HFFc6 (cell line): ENCODE results near the gene CRYGB. TPM values are rescaled to one million over a fixed set of nuclear protein-coding genes. Genes with fewer than 3 reads are reported as not detected.

ENCODE experiments used
- DNase-seq: peaks from one replicate; pipeline ENCODE4 v3.0.0-alpha.2; 2018
- H3K27ac Mint-ChIP-seq: 2 replicates; pipeline ENCODE4 v1.8.0; 2020; ENCODE audit warnings: mild to moderate bottlenecking, mixed read lengths
- H3K27me3 Mint-ChIP-seq: 2 replicates; pipeline ENCODE4 v1.8.0; 2021; ENCODE audit warnings: mild to moderate bottlenecking, moderate library complexity, mixed read lengths; ENCODE audit not compliant: insufficient read depth
- H3K36me3 Mint-ChIP-seq: 2 replicates; pipeline ENCODE4 v1.8.0; 2021; ENCODE audit warnings: low read depth, mixed read lengths
- H3K4me1 Mint-ChIP-seq: 2 replicates; pipeline ENCODE4 v1.8.0; 2020; ENCODE audit warnings: low read depth, mixed read lengths
- H3K4me3 Mint-ChIP-seq: 2 replicates; pipeline ENCODE4 v1.8.0; 2020; ENCODE audit warnings: mild to moderate bottlenecking, moderate library complexity, mixed read lengths
- H3K9me3 Mint-ChIP-seq: 2 replicates; pipeline ENCODE4 v1.8.0; 2020; ENCODE audit warnings: mild to moderate bottlenecking, mixed read lengths
- total RNA-seq, 6 experiments: library from RNA; stranded (reverse); fragmentation: NEBNext Ultra II Directional; extraction: Animal tissue kit (Norgen Biotek cat#: 25700); gene quantifications; 2 replicates in 1 of 6; 3 replicates in 5 of 6; pipeline ENCODE4 v1.2.3, GENCODE V29; 2021
- TF ChIP-seq, protein P1 (sequence below): fragments of 200-600 bp; sonication (generic); IDR thresholded peaks from 2 replicates; pipeline ENCODE4 v1.5.0; 2021; ENCODE audit warnings: antibody characterized with exemption, mild to moderate bottlenecking

Gene CRYGB
- total RNA-seq, 6 experiments from 2014 or later, result not detected

DNA sequence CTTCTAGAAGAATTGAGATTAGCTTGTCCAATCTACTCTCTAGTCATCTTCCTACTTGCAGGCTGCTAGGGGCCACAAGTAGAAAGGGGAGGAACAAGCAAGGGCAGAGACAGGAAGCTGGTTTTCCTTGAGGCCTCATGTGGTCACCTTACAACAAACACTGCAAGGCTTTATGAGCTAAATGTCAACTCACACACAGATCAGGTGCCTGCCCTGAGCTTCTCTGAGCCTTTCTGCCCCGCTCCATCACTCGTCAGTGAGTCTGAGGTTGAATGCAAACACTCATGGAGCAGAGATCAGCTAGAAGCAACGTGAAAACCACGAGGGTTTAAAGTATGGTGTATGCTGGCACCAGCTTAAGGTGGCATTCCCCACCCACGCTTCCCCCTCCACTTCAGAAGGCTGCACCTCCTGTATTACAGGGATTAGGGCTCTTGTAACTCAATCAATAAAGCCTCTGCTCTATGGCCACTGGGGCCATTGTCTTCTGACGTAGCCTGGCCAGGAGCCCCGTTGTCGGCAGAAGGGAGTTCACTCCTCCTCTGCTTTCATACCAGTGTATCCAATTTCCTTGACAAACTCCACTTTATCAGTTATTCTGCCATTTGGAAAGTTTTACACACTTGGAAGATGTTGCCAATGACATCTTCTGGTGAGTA is 10.9 kb downstream of the CRYGB start:
- TF ChIP-seq, protein P1, sequence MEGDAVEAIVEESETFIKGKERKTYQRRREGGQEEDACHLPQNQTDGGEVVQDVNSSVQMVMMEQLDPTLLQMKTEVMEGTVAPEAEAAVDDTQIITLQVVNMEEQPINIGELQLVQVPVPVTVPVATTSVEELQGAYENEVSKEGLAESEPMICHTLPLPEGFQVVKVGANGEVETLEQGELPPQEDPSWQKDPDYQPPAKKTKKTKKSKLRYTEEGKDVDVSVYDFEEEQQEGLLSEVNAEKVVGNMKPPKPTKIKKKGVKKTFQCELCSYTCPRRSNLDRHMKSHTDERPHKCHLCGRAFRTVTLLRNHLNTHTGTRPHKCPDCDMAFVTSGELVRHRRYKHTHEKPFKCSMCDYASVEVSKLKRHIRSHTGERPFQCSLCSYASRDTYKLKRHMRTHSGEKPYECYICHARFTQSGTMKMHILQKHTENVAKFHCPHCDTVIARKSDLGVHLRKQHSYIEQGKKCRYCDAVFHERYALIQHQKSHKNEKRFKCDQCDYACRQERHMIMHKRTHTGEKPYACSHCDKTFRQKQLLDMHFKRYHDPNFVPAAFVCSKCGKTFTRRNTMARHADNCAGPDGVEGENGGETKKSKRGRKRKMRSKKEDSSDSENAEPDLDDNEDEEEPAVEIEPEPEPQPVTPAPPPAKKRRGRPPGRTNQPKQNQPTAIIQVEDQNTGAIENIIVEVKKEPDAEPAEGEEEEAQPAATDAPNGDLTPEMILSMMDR, result no peak
- Mint-ChIP-seq H3K27ac (no peak overlapping the region), H3K9me3 (peaks cover 5% of the 10 kb centered on the region), H3K4me1 (peaks cover 4% of the 10 kb centered on the region), H3K4me3 (no peak overlapping the region), H3K36me3 (peaks cover 9% of the 10 kb centered on the region), H3K27me3 (peaks cover 8% of the 10 kb centered on the region)
- no peak for DNase-seq

GRCh38 chr2:208130712-208131110 is 15.2 kb downstream of the CRYGB start:
- H3K27ac Mint-ChIP-seq, result no peak overlapping the region
- H3K36me3 Mint-ChIP-seq, result no peaks in the 10 kb centered on the region
- no peaks in the 10 kb centered on the region for H3K9me3 Mint-ChIP-seq
- no peak for DNase-seq
- TF ChIP-seq, protein P1, result no peak
- peaks cover 9% of the 10 kb centered on the region for H3K4me1 Mint-ChIP-seq
- H3K27me3 Mint-ChIP-seq, result peaks cover 4% of the 10 kb centered on the region
- no peak overlapping the region for H3K4me3 Mint-ChIP-seq

GRCh38 chr2:208129744-208130711 is 15.9 kb downstream of the CRYGB start, which contains the start of gene CRYGC:
TSS of gene CRYGC (minus strand) at chr2:208129828. CDS start at chr2:208129792, 36 bp downstream.
- Mint-ChIP-seq H3K4me1 (peaks cover 9% of the 10 kb centered on the region), H3K27me3 (peaks cover 8% of the 10 kb centered on the region), H3K27ac (no peak within 1 kb of the TSS), H3K9me3 (no peaks in the 10 kb centered on the region), H3K36me3 (no peaks in the 10 kb centered on the region), H3K4me3 (no peak within 1 kb of the TSS)
- TF ChIP-seq, protein P1, result no peak
- DNase-seq, result no peak

GRCh38 chr2:208128136-208128535 is 17.8 kb downstream of the CRYGB start:
- H3K27ac Mint-ChIP-seq, result no peak overlapping the region
- H3K4me3 Mint-ChIP-seq, result no peak overlapping the region
- no peak for DNase-seq
- TF ChIP-seq, protein P1, result no peak
- H3K4me1 Mint-ChIP-seq, result peaks cover 9% of the 10 kb centered on the region
- peaks cover 16% of the 10 kb centered on the region for H3K27me3 Mint-ChIP-seq
- no peaks in the 10 kb centered on the region for H3K36me3 Mint-ChIP-seq
- no peaks in the 10 kb centered on the region for H3K9me3 Mint-ChIP-seq

GRCh38 chr2:208127090-208127489 is 18.9 kb downstream of the CRYGB start:
- DNase-seq, result no peak
- H3K4me3 Mint-ChIP-seq, result no peak overlapping the region
- peaks cover 9% of the 10 kb centered on the region for H3K4me1 Mint-ChIP-seq
- TF ChIP-seq, protein P1, result no peak
- H3K9me3 Mint-ChIP-seq, result no peaks in the 10 kb centered on the region
- H3K27ac Mint-ChIP-seq, result no peak overlapping the region
- H3K36me3 Mint-ChIP-seq, result no peaks in the 10 kb centered on the region
- H3K27me3 Mint-ChIP-seq, result peaks cover 14% of the 10 kb centered on the region
